Heart left ventricle (tissue), 13 donors: Measurements from ENCODE around the gene ABCC4.

Experiments used
- POLR2A ChIP-seq, 2 donors: fragments of 450-650 bp; IDR thresholded peaks; one replicate each; pipeline ENCODE4 v1.6.1; 2017; ENCODE audit warnings: antibody characterized with exemption in 2 of 2, mild to moderate bottlenecking in 2 of 2, moderate library complexity in 2 of 2
- TF ChIP-seq, protein P1 (sequence below), 12 donors: fragments of 200-600 bp; sonication (generic) in 4 of 12; IDR thresholded peaks; one replicate each; pipeline versions ENCODE4 v1.5.0 to v1.8.0; 2018 to 2022; ENCODE audit warnings: antibody characterized with exemption in 12 of 12, mild to moderate bottlenecking in 5 of 12
- donor health status: ischemic (EF 13 %, LVEDD 7.1; RV severe dilation, severe dysfunction).
- donor health status: DM: no; HTN: yes; CAD: no.
- donor health status: DM: no; HTN: no; CAD: no.
- donor health status: ischemic (EF 25% LVEDD 6.9; RV normal size, moderate dysfunction).
- donor health status: ischemic (EF 25% LVEDD 5.7; RV mildly dilated, moderate dysfunction).
- donor health status: ischemic (EF 35%, LVEDD 5.7; RV mildly dilated, moderate dysfunction).
- donor health status: nonischemic (EF 11% LVEDD 7.7; RV severe dilation, severe dysfunction).
- donor health status: DM: yes; HTN: yes; CAD: no.
- donor health status: PGD.
- donor health status: ischemic (EF 29% LVEDD 5.4; RV normal size, mild dysfunction).
- donor health status: nonischemic (EF 23%, LVEDD 6.1; RV moderate dilation, normal function).

DNA sequence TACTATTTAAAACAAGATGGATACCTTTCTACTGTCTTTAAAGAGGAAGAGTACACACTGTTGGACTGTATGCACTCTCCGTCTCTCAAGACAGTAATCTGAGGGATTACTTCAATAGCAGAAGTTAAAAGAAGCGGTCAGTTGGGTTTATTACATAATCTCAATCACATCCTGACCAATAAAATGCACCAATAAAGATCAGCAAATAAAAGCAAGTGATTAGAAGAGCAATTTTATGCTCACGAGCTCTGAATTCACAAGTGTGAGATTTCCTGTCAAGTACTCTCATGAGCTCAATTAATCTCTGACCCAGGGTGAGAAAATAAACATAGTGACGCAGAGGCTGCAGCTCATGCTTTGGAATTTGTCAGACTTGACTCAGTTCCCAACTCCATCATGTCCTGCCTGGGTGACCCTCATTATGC is 12.2 kb downstream of the ABCC4 start:
- TF ChIP-seq, protein P1, sequence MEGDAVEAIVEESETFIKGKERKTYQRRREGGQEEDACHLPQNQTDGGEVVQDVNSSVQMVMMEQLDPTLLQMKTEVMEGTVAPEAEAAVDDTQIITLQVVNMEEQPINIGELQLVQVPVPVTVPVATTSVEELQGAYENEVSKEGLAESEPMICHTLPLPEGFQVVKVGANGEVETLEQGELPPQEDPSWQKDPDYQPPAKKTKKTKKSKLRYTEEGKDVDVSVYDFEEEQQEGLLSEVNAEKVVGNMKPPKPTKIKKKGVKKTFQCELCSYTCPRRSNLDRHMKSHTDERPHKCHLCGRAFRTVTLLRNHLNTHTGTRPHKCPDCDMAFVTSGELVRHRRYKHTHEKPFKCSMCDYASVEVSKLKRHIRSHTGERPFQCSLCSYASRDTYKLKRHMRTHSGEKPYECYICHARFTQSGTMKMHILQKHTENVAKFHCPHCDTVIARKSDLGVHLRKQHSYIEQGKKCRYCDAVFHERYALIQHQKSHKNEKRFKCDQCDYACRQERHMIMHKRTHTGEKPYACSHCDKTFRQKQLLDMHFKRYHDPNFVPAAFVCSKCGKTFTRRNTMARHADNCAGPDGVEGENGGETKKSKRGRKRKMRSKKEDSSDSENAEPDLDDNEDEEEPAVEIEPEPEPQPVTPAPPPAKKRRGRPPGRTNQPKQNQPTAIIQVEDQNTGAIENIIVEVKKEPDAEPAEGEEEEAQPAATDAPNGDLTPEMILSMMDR (IDR thresholded peaks at IDR 0.05), result no peak
- no peak for TF ChIP-seq POLR2A (IDR thresholded peaks at IDR 0.05)
